ENCODE measurements around the gene DIDO1. TPM values are rescaled to one million over a fixed set of nuclear protein-coding genes. Genes with fewer than 3 reads are reported as not detected.

Gene DIDO1
- total and polyA plus RNA-seq, 9 of the 15 experiments (the other 6 are each of a cell fraction or from before 2014, with no cell fraction given), result 4.4 to 46.8 (median 31.2) TPM

DNA sequence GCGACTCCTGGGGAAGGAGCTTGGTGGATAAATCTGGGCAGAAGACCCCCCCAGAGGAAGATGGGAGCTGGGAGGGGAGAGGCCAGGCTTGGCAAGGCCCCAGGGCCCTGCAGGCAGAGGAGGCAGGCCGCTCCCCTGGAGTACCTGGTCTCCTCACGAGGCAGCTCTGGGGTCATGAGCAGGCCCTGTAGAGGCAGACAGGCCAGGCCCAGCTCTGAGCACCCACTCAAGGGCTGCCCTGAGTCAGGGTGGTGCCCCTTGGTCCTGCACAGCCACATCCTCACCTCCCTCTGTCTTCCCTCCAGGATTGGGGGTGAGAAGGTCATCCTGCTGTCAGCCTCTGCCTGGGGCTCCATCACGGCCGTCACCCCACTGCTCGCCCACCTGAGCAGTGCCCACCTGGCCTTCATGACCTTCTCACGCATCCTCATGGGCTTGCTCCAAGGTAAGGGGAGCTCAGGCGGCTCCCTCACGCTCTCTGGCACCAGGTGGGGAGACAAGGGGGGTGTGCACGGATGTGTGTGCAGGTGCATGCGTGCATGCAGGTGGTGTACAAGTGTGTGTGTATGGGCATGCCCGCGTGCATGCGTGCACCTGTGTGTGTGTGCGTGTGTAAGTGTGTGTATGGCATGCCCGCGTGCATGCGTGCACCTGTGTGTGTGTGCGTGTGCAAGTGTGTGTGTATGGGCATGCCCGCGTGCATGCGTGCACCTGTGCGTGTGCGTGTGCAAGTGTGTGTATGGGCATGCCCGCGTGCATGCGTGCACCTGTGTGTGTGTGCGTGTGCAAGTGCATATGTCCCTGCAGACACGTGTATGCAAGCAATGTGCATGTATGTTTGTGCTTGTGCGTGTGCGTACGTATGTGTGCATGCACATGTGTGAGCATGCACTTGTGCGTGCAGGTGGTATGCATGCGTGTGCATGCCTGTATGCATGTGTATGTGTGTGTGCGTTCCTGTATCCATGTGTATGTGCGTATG lies 31.1 kb upstream of the DIDO1 start (continued):
- TF ChIP-seq CHAMP1 (IDR thresholded peaks at IDR 0.05) (no peak), CBFB (CRISPR knock-in tag; IDR thresholded peaks at IDR 0.05) (0 out of 2 replicates have a peak, but pooled peaks have one; percentile 32), SNIP1 (IDR thresholded peaks at IDR 0.05; ENCODE audit: low read depth) (no peak), GABPB2 (CRISPR knock-in tag; conservative IDR thresholded peaks at IDR 0.05) (no peak), ZNF282 (CRISPR knock-in tag; IDR thresholded peaks at IDR 0.05) (no peak), ESRRB (CRISPR knock-in tag; IDR thresholded peaks at IDR 0.05; ENCODE audit: borderline replicate concordance) (no peak), GATAD2B (IDR thresholded peaks at IDR 0.05; ENCODE audit: borderline replicate concordance) (no peak), NFIC (IDR thresholded peaks at IDR 0.05) (no peak), PRPF4 (IDR thresholded peaks at IDR 0.05; ENCODE audit: insufficient read depth, low read depth, low read length, poor library complexity, severe bottlenecking) (no peak), CHD4 (IDR thresholded peaks at IDR 0.05; ENCODE audit: insufficient read depth, insufficient replicate concordance, low read depth, low read length, poor library complexity, severe bottlenecking) (no peak), ZSCAN29 (IDR thresholded peaks at IDR 0.05) (no peak), ZFP36 (IDR thresholded peaks at IDR 0.05; ENCODE audit: low read depth, low read length, partially characterized antibody) (no peak)
- TF ChIP-seq, protein P1, sequence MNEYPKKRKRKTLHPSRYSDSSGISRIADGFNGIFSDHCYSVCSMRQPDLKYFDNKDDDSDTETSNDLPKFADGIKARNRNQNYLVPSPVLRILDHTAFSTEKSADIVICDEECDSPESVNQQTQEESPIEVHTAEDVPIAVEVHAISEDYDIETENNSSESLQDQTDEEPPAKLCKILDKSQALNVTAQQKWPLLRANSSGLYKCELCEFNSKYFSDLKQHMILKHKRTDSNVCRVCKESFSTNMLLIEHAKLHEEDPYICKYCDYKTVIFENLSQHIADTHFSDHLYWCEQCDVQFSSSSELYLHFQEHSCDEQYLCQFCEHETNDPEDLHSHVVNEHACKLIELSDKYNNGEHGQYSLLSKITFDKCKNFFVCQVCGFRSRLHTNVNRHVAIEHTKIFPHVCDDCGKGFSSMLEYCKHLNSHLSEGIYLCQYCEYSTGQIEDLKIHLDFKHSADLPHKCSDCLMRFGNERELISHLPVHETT (CRISPR knock-in tag; conservative IDR thresholded peaks at IDR 0.05 in 1 of 2, IDR thresholded peaks at IDR 0.05 in 1 of 2), result no peak

All from K562 (cell line).